Caco-2 (cell line): Measurements from ENCODE around the gene ANP32E. TPM values are rescaled to one million over a fixed set of nuclear protein-coding genes. Genes with fewer than 3 reads are reported as not detected.
A peak's percentile ranks its signal among the peaks of the same experiment; 100 is the strongest.
"Not testable (repeated sequence)": the region's sequence is repeated elsewhere in the genome, so short reads cannot be mapped to it uniquely, and the experiment has no call there.

Source experiments
- BruUV-seq: library from RNA; stranded (reverse); fragments of 400-500 nt; replicated peaks from 2 replicates; lab custom pipeline; 2021; lab: Mats Ljungman, UMichigan
- CTCF ChIA-PET: fragments of 300-600 bp; sonication (Branson Sonifier 250); formaldehyde crosslinking; loops from one replicate; lab custom pipeline; 2022; ENCODE audit warnings: antibody characterized with exemption; lab: Charles Lee
- POLR2A ChIA-PET: fragments of 300-600 bp; sonication (Branson Sonifier 250); formaldehyde crosslinking; loops from one replicate; lab custom pipeline; 2022; ENCODE audit warnings: antibody characterized with exemption; lab: Charles Lee
- DNase-seq, 2 experiments: peaks; one replicate each; pipeline versions ENCODE4 v3.0.0 to v3.0.0-alpha.2; 2020 to 2022
- H3K27me3 ChIP-seq: replicated peaks from 2 replicates; pipeline ENCODE4 v1.6.0; 2011; ENCODE audit warnings: low read length; ENCODE audit not compliant: control insufficient read depth, insufficient read depth
- H3K36me3 ChIP-seq: 2 replicates; pipeline ENCODE4 v1.5.1; 2011; ENCODE audit warnings: low read length; ENCODE audit not compliant: control insufficient read depth, insufficient read depth
- H3K4me1 ChIP-seq: fragments of 250-450 bp; sonication (Bioruptor Pico); 2 replicates; pipeline ENCODE4 v1.5.1; 2020; ENCODE audit warnings: mild to moderate bottlenecking
- H3K4me3 ChIP-seq: 2 replicates; pipeline ENCODE4 v1.5.1; 2011; ENCODE audit warnings: low read depth, mild to moderate bottlenecking, control low read depth, low read length
- H3K9me3 ChIP-seq: fragments of 250-450 bp; sonication (Bioruptor Pico); 2 replicates; pipeline ENCODE4 v1.5.1; 2020; ENCODE audit warnings: mild to moderate bottlenecking, moderate library complexity
- H3K27ac Mint-ChIP-seq: one replicate; pipeline ENCODE4 v1.8.0; 2022; ENCODE audit warnings: mixed read lengths; ENCODE audit not compliant: unreplicated experiment
- H3K27me3 Mint-ChIP-seq: one replicate; pipeline ENCODE4 v1.8.0; 2022; ENCODE audit warnings: mixed read lengths; ENCODE audit not compliant: insufficient read depth, unreplicated experiment
- H3K36me3 Mint-ChIP-seq: one replicate; pipeline ENCODE4 v1.8.0; 2022; ENCODE audit warnings: mild to moderate bottlenecking, mixed read lengths; ENCODE audit not compliant: insufficient read depth, unreplicated experiment
- H3K4me1 Mint-ChIP-seq: one replicate; pipeline ENCODE4 v1.8.0; 2022; ENCODE audit warnings: low read depth, mixed read lengths; ENCODE audit not compliant: unreplicated experiment
- H3K4me3 Mint-ChIP-seq: one replicate; pipeline ENCODE4 v1.8.0; 2022; ENCODE audit warnings: mild to moderate bottlenecking, moderate library complexity, mixed read lengths; ENCODE audit not compliant: unreplicated experiment
- H3K9me3 Mint-ChIP-seq: one replicate; pipeline ENCODE4 v1.8.0; 2022; ENCODE audit warnings: mixed read lengths; ENCODE audit not compliant: unreplicated experiment
- CTCF ChIP-seq, 2 experiments: fragments of 200-600 bp in 1 of 2; IDR thresholded peaks; 1 replicate in 1 of 2; 2 replicates in 1 of 2; pipeline versions ENCODE4 v1.5.1 to v1.8.0; 2011 to 2022; ENCODE audit warnings: antibody characterized with exemption in 1 of 2, control low read depth in 1 of 2, inconsistent platforms in 1 of 2, low read depth in 1 of 2, low read length in 1 of 2, mild to moderate bottlenecking in 1 of 2, moderate library complexity in 1 of 2; ENCODE audit not compliant: insufficient read depth in 1 of 2, severe bottlenecking in 1 of 2, unreplicated experiment in 1 of 2
- intact Hi-C: fragments of 100-400 bp; cut with micrococcal nuclease; formaldehyde crosslinking; loops from one replicate; pipeline ENCODE4 v1.10.0; 2022; ENCODE audit not compliant: unreplicated experiment
- total RNA-seq: library from RNA; stranded (reverse); gene quantifications from 2 replicates; pipeline ENCODE4 v1.2.3, GENCODE V29; 2022

The ANP32E gene
- total RNA-seq, 1 experiment from 2014 or later: 26.8 TPM

GRCh38 chr1:150221552-150221951, 14.4 kb downstream of the ANP32E start:
- intact Hi-C loops: no loop called here
- Histone ChIP-seq H3K36me3 (no peaks in the 10 kb centered on the region), H3K9me3 (no peaks in the 10 kb centered on the region), H3K4me1 (no peaks in the 10 kb centered on the region), H3K27me3 (no peaks in the 10 kb centered on the region), H3K4me3 (no peak overlapping the region)
- Mint-ChIP-seq H3K4me3 (no peak overlapping the region), H3K36me3 (peaks cover 27% of the 10 kb centered on the region), H3K4me1 (no peaks in the 10 kb centered on the region), H3K27ac (no peak overlapping the region), H3K27me3 (no peaks in the 10 kb centered on the region), H3K9me3 (no peaks in the 10 kb centered on the region)
- no peak for DNase-seq
- ChIA-PET POLR2A (no interaction called here), CTCF (interaction anchor here (0.5 kb wide), 1 partner anchor 27 kb away, joined by 3 read pairs; no protein-coding TSS in a partner anchor)
- TF ChIP-seq CTCF (IDR thresholded peaks at IDR 0.05; ENCODE audit: insufficient read depth in 1 of 2, low read depth in 1 of 2, low read length in 1 of 2, severe bottlenecking in 1 of 2, unreplicated experiment in 1 of 2): peak; percentile 45 to 57
- no TSS peak for BruUV-seq

DNA sequence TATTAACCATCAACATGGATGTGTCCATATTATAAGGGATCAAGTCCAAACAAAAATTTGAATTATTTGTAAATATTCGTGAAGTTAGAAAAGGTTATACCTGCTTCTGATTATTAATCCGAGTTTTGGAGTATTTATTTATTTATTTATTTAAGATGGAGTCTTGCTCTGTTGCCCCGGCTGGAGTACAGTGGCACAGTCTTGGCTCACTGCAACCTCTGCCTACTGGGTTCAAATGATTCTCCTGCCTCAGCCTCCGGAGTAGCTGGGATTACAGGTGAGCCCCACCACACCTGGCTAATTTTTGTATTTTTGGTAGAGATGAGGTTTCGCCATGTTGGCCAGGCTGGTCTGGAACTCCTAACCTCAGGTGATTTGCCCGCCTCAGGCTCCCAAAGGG, 20.1 kb downstream of the ANP32E start:
- H3K4me1 ChIP-seq, POLR2A ChIA-PET, H3K4me3 Mint-ChIP-seq, H3K4me3 ChIP-seq, H3K9me3 Mint-ChIP-seq, H3K27me3 Mint-ChIP-seq, CTCF ChIA-PET, H3K36me3 Mint-ChIP-seq, H3K27ac Mint-ChIP-seq, H3K4me1 Mint-ChIP-seq, BruUV-seq, H3K27me3 ChIP-seq, DNase-seq, H3K9me3 ChIP-seq, intact Hi-C loops, H3K36me3 ChIP-seq: not testable (repeated sequence)

- BruUV-seq, H3K9me3 ChIP-seq, H3K4me3 ChIP-seq, H3K4me3 Mint-ChIP-seq, DNase-seq, H3K27ac Mint-ChIP-seq, H3K36me3 Mint-ChIP-seq, H3K4me1 Mint-ChIP-seq, H3K36me3 ChIP-seq, intact Hi-C loops, H3K27me3 ChIP-seq, CTCF ChIA-PET, POLR2A ChIA-PET, H3K9me3 Mint-ChIP-seq, H3K27me3 Mint-ChIP-seq, H3K4me1 ChIP-seq: not testable (repeated sequence)
Observed at GRCh38 chr1:150214099-150214756, 21.7 kb downstream of the ANP32E start.

GRCh38 chr1:150213170-150214098, 22.5 kb downstream of the ANP32E start:
- ChIA-PET CTCF (no interaction called here), POLR2A (no interaction called here)
- no peaks in the 10 kb centered on the region for H3K9me3 Mint-ChIP-seq
- no peak overlapping the region for H3K4me3 ChIP-seq
- no peaks in the 10 kb centered on the region for H3K4me1 ChIP-seq
- TF ChIP-seq CTCF (IDR thresholded peaks at IDR 0.05; ENCODE audit: insufficient read depth in 1 of 2, low read depth in 1 of 2, low read length in 1 of 2, severe bottlenecking in 1 of 2, unreplicated experiment in 1 of 2): no peak
- intact Hi-C loops: no loop called here
- BruUV-seq: no TSS peak
- H3K36me3 Mint-ChIP-seq: no peaks in the 10 kb centered on the region
- no peaks in the 10 kb centered on the region for H3K4me1 Mint-ChIP-seq
- H3K9me3 ChIP-seq: no peaks in the 10 kb centered on the region
- H3K27me3 Mint-ChIP-seq: no peaks in the 10 kb centered on the region
- no peaks in the 10 kb centered on the region for H3K36me3 ChIP-seq
- no peak overlapping the region for H3K4me3 Mint-ChIP-seq
- H3K27ac Mint-ChIP-seq: no peak overlapping the region
- no peak for DNase-seq
- no peaks in the 10 kb centered on the region for H3K27me3 ChIP-seq
